Measurements from ENCODE around the gene XPO6.

The XPO6 gene

DNA sequence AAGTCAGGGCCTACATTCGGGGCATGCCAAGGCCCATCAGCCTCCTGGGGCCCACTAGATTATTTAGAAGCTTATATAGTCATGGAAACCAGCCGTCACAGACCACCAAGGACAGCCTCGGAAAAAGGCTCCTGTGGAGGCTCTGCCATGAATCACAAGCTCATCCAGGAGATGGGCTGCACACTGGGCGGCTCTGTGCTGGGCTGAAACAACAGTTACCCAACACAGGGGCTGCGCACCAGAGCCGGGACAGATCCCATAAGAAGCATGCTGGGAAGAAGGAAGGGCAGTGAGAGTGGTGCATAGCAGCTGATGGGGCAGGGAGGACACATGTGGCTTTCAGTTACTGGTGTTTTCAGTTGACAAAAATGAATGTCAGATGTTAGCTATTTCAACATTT, 80.6 kb downstream of the XPO6 start:
- no peak for DNase-seq (ENCODE audit: low spot score)
- in situ Hi-C loops (cut with MboI; ENCODE audit: low pct_unique_long_range_greater_than_20kb, low sequenced_read_pairs, unreplicated experiment): no loop called here
- TF ChIP-seq, protein P1, sequence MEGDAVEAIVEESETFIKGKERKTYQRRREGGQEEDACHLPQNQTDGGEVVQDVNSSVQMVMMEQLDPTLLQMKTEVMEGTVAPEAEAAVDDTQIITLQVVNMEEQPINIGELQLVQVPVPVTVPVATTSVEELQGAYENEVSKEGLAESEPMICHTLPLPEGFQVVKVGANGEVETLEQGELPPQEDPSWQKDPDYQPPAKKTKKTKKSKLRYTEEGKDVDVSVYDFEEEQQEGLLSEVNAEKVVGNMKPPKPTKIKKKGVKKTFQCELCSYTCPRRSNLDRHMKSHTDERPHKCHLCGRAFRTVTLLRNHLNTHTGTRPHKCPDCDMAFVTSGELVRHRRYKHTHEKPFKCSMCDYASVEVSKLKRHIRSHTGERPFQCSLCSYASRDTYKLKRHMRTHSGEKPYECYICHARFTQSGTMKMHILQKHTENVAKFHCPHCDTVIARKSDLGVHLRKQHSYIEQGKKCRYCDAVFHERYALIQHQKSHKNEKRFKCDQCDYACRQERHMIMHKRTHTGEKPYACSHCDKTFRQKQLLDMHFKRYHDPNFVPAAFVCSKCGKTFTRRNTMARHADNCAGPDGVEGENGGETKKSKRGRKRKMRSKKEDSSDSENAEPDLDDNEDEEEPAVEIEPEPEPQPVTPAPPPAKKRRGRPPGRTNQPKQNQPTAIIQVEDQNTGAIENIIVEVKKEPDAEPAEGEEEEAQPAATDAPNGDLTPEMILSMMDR (IDR thresholded peaks at IDR 0.05; ENCODE audit: extremely low read depth, insufficient read depth, missing control alignments): no peak

DNA sequence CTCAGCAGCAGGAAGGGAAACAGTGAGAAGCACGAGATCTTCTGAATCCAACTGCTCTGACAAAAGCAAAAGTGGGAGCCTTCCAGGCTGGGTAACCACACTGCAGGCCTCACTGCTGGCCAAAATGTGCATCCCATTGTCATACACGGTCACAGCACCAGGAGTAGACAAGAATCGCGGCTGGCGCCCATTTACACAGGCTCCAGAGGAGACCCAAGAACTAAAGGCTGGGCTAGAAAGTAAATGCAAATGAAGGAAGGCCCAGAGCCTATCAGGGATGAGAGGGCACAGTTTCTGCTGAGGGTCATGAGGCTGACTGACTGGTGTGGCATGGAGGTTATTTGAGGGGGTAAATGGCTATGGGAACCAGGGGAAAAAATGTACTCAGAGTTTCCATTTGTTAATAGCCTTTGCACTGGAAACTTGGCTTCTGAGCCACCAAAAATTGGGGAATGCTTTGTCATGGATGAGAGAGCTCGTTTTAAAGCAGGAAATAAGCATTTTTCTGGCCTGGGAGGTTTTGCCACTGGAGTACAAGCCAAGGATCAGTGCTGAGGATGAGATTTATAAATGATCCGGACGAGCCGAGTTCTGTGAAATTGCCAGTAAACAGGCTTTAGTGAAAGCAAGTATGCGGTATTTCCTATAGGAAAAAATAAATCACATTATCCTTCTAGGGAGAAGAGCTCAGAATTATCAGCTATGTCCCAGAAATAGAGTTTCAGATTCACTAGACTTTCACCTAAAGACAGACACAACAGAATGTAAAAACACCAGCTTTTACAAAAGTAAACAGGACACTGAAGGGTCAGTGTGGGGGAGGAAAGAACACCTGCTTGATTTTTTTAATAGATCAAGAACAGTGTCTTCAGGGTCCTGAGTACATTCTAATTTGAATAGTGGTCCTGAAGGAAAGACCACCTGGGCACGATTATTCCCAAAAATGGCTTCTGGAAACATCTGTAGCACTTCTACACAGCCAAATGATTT, 81.4 kb downstream of the XPO6 start:
- in situ Hi-C loops (cut with MboI; ENCODE audit: low pct_unique_long_range_greater_than_20kb, low sequenced_read_pairs, unreplicated experiment): no loop called here
- TF ChIP-seq, protein P1 (IDR thresholded peaks at IDR 0.05; ENCODE audit: extremely low read depth, insufficient read depth, missing control alignments): no peak
- DNase-seq (ENCODE audit: low spot score): no peak

DNA sequence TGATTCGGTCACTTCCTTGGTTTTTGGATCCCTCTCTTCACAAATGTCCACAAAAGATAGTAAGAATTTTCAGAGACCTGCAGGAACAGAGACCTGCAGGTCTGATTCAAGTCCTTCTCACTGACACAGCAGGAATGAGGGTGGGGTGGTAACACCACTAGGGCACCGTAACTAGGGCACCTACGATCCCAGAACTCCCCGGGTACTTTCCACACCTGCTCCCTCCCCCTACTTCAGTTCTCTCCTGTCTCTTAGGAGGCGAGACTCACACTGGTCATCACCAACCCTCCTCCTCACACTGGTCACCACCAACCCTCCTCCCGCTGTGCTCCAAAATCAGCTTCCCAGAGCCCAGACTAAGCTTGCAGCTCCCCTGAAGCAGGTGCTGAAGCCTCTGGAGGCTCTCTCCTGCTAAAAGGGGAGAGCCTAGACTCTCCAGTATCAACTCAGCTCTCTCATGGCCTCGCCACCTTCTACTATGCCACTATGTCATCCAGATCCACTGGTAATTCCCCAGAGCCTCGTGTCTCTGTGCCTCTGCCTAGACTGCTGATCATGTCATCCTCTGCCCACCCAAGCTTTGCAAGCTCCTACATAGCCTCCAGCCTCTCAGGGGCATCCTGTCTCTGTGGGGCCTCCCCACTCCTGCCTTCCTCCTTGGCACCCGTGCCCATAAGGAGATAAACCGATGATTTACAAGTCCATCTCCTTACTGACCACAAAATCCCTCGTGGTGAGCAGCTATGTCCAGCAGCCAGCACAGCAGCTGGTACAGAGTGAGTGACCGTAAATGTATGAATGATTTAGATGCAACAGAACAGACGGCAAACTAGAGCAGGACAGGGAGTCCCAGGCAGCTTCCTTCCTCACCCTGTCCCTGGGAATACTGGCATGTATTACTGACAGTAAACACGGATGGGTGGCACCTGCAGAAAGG, 84.8 kb downstream of the XPO6 start:
- in situ Hi-C loops (cut with MboI; ENCODE audit: low pct_unique_long_range_greater_than_20kb, low sequenced_read_pairs, unreplicated experiment): no loop called here

DNA sequence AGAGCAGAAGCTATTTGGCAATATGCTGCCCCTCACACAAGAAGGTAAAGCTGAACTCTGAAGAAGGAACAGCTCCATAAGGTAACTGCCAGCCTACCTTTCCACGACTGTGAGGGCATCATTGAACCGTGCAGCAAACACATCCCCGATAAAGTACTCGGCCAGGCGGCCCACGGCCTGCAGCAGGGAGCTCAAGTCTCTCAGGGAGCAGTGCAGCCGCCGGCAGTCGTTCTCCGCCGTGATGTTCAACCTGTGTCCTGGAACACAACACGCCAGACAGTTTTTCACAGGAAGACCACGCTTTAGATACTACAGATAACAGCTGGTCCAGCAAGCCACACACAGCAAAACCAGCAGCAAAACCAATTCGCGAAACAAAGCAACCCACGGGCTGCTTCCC, 86.2 kb downstream of the XPO6 start:
- DNase-seq (ENCODE audit: low spot score): no peak
- in situ Hi-C loops (cut with MboI; ENCODE audit: low pct_unique_long_range_greater_than_20kb, low sequenced_read_pairs, unreplicated experiment): no loop called here
- TF ChIP-seq, protein P1 (IDR thresholded peaks at IDR 0.05; ENCODE audit: extremely low read depth, insufficient read depth, missing control alignments): no peak

More for the DNA sequence above, 84.8 kb downstream of the XPO6 start:
- DNase-seq (ENCODE audit: low spot score): no peak
- TF ChIP-seq, protein P1 (IDR thresholded peaks at IDR 0.05; ENCODE audit: extremely low read depth, insufficient read depth, missing control alignments): no peak

DNA sequence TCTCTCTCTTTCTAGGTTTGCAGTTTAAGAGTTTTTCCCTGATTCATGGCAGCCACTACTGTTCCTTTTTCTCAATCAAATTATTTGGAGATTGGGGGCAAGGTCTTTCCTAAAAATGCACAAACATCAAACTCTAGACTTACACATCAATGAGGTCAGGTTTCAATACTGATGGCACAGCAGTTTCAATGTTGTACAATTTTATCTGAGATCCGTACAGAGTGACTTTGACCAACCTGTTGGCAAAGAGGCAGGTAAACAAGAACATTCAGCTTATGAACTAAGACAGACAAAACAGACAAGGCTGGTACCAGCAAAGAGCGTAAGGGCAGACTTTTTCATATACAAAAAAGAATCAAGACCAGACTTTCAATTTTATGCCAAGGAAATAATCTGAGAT, 90.2 kb downstream of the XPO6 start:
- TF ChIP-seq, protein P1 (IDR thresholded peaks at IDR 0.05; ENCODE audit: extremely low read depth, insufficient read depth, missing control alignments): no peak
- no peak for DNase-seq (ENCODE audit: low spot score)
- in situ Hi-C loops (cut with MboI; ENCODE audit: low pct_unique_long_range_greater_than_20kb, low sequenced_read_pairs, unreplicated experiment): no loop called here

DNA sequence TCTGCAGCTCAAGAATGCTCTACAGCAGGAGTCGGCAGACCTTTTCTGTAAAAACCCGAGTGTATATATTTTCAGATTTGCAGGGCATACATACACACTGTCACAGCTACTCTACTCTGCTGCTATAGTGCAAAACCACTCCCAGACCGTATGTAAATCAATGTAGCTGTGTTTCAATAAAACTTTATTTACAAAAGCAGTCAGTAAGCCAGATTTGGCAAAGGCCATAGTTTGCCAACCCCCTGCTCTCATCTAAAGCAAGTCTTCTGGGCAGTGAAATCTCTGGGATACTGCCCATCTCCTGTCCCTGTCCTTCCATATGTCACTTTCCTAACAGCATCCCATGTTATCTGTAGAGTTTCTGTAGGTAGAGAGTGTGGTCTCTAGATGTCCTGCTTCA, 91.0 kb downstream of the XPO6 start:
- in situ Hi-C loops (cut with MboI; ENCODE audit: low pct_unique_long_range_greater_than_20kb, low sequenced_read_pairs, unreplicated experiment): no loop called here
- DNase-seq (ENCODE audit: low spot score): no peak

More for the DNA sequence above, 91.0 kb downstream of the XPO6 start:
- TF ChIP-seq, protein P1 (IDR thresholded peaks at IDR 0.05; ENCODE audit: extremely low read depth, insufficient read depth, missing control alignments): no peak

All from GM13977 (cell line).